ENCODE data around the gene APEX1. TPM values are rescaled to one million over a fixed set of nuclear protein-coding genes. Genes with fewer than 3 reads are reported as not detected.

APEX1 gene
- total and polyA plus RNA-seq, 2 of the 8 experiments (the other 6 are each of a cell fraction or from before 2014, with no cell fraction given): 384 to 700 TPM

GRCh38 chr14:20461225-20462141, 6.5 kb downstream of the APEX1 start, which contains the start of gene PIP4P1 (continued):
- TF ChIP-seq EP300 (IDR thresholded peaks at IDR 0.05; ENCODE audit: borderline replicate concordance in 1 of 2, low read depth in 2 of 2, low read length in 2 of 2) (no peak), E2F6 (IDR thresholded peaks at IDR 0.05) (peak; percentile 92), BCL11A (IDR thresholded peaks at IDR 0.05; ENCODE audit: low read depth in 2 of 2, low read length in 2 of 2) (no peak), MAFK (IDR thresholded peaks at IDR 0.05; ENCODE audit: low read depth, low read length) (peak; percentile 65; the same call in 1 of the 2 replicates), MAX (IDR thresholded peaks at IDR 0.05) (peak; percentile 97), TAF1 (IDR thresholded peaks at IDR 0.05; ENCODE audit: low read depth, low read length) (peak; percentile 80), GTF2F1 (IDR thresholded peaks at IDR 0.05; ENCODE audit: borderline replicate concordance, low read depth, low read length) (no peak), YY1 (IDR thresholded peaks at IDR 0.05; ENCODE audit: low read depth, low read length) (no peak), NANOG (IDR thresholded peaks at IDR 0.05; ENCODE audit: insufficient read depth, low read depth, low read length, poor library complexity, severe bottlenecking) (no peak), JUN (IDR thresholded peaks at IDR 0.05; ENCODE audit: low read depth, low read length) (no peak), RFX5 (IDR thresholded peaks at IDR 0.05; ENCODE audit: borderline replicate concordance, low read depth, low read length) (no peak), TBP (IDR thresholded peaks at IDR 0.05; ENCODE audit: low read depth, low read length) (peak; percentile 92), HDAC6 (IDR thresholded peaks at IDR 0.05; ENCODE audit: low read depth, low read length) (no peak), RBBP5 (IDR thresholded peaks at IDR 0.05; ENCODE audit: borderline replicate concordance, low read depth, low read length) (no peak; the same call in 1 of the 2 replicates), HDAC2 (IDR thresholded peaks at IDR 0.05; ENCODE audit: borderline replicate concordance in 1 of 2, low read depth in 2 of 2, low read length in 2 of 2) (0 out of 4 replicates have a peak, but pooled peaks of 1 of the 2 experiments have one; percentile 61), BACH1 (IDR thresholded peaks at IDR 0.05; ENCODE audit: low read length) (no peak), EZH2 (IDR thresholded peaks at IDR 0.05; ENCODE audit: low read depth, low read length, severe bottlenecking) (no peak), CREB1 (IDR thresholded peaks at IDR 0.05) (peak; percentile 78), RAD21 (IDR thresholded peaks at IDR 0.05 in 1 of 2, conservative IDR thresholded peaks at IDR 0.05 in 1 of 2; ENCODE audit: low read depth in 2 of 2, low read length in 2 of 2) (no peak), TEAD4 (IDR thresholded peaks at IDR 0.05; ENCODE audit: low read depth, low read length) (no peak), SRF (IDR thresholded peaks at IDR 0.05; ENCODE audit: low read depth, low read length) (no peak), EGR1 (IDR thresholded peaks at IDR 0.05; ENCODE audit: borderline replicate concordance, low read depth, low read length) (no peak)
